ENCODE data around the gene PEX10. TPM values are rescaled to one million over a fixed set of nuclear protein-coding genes. Genes with fewer than 3 reads are reported as not detected.

The PEX10 gene
- total and polyA plus RNA-seq, 4 donors = 4.0 to 15.3 (median 11.4) TPM

GRCh38 chr1:2438641-2439040, 26.3 kb upstream of the PEX10 start:
- H3K27me3 ChIP-seq (ENCODE audit: control insufficient read depth in 1 of 2, insufficient read depth in 2 of 2, low read length in 1 of 2) = no peaks in the 10 kb centered on the region
- H3K4me1 ChIP-seq (ENCODE audit: control insufficient read depth in 1 of 2, insufficient read depth in 2 of 2, low read length in 2 of 2) = no peaks in the 10 kb centered on the region
- WGBS, 2 donors = 87 to 90% methylated on average over 14 of the region's 14 CpGs
- intact Hi-C loops (cut with DNase I) = no loop called here
- H3K4me3 ChIP-seq (ENCODE audit: low read length in 2 of 2) = no peak overlapping the region
- no peak overlapping the region for H3K27ac ChIP-seq (ENCODE audit: low read depth in 1 of 2, low read length in 2 of 2)
- ATAC-seq (ENCODE audit: low FRiP score) (no peak), DNase-seq (no peak)
- H3K36me3 ChIP-seq (ENCODE audit: control insufficient read depth in 1 of 2, insufficient read depth in 2 of 2, low read length in 1 of 2) = no peaks in the 10 kb centered on the region
- no peaks in the 10 kb centered on the region for H3K9me3 ChIP-seq (ENCODE audit: control insufficient read depth, low read length)

- H3K27me3 ChIP-seq (ENCODE audit: control insufficient read depth in 1 of 2, insufficient read depth in 2 of 2, low read length in 1 of 2) = no peaks in the 10 kb centered on the region
- no peak for ATAC-seq (ENCODE audit: low FRiP score)
Measured at GRCh38 chr1:2438038-2438437, 25.7 kb upstream of the PEX10 start.

GRCh38 chr1:2437617-2438016, 25.3 kb upstream of the PEX10 start:
- Histone ChIP-seq H3K27ac (ENCODE audit: low read depth in 1 of 2, low read length in 2 of 2) (no peak overlapping the region), H3K4me3 (ENCODE audit: low read length in 2 of 2) (no peak overlapping the region), H3K9me3 (ENCODE audit: control insufficient read depth, low read length) (no peaks in the 10 kb centered on the region), H3K4me1 (ENCODE audit: control insufficient read depth in 1 of 2, insufficient read depth in 2 of 2, low read length in 2 of 2) (no peaks in the 10 kb centered on the region), H3K27me3 (ENCODE audit: control insufficient read depth in 1 of 2, insufficient read depth in 2 of 2, low read length in 1 of 2) (no peaks in the 10 kb centered on the region), H3K36me3 (ENCODE audit: control insufficient read depth in 1 of 2, insufficient read depth in 2 of 2, low read length in 1 of 2) (no peaks in the 10 kb centered on the region)
- intact Hi-C loops (cut with DNase I) = no loop called here
- no peak for DNase-seq
- 84% methylated on average over 15 of the region's 15 CpGs for WGBS, 2 donors
- ATAC-seq (ENCODE audit: low FRiP score) = no peak

More at GRCh38 chr1:2438038-2438437, 25.7 kb upstream of the PEX10 start:
- H3K36me3 ChIP-seq (ENCODE audit: control insufficient read depth in 1 of 2, insufficient read depth in 2 of 2, low read length in 1 of 2) = no peaks in the 10 kb centered on the region
- DNase-seq = no peak
- 65 to 67% methylated on average over 15 of the region's 15 CpGs for WGBS, 2 donors
- no peaks in the 10 kb centered on the region for H3K4me1 ChIP-seq (ENCODE audit: control insufficient read depth in 1 of 2, insufficient read depth in 2 of 2, low read length in 2 of 2)
- no peak overlapping the region for H3K27ac ChIP-seq (ENCODE audit: low read depth in 1 of 2, low read length in 2 of 2)
- H3K4me3 ChIP-seq (ENCODE audit: low read length in 2 of 2) = no peak overlapping the region
- H3K9me3 ChIP-seq (ENCODE audit: control insufficient read depth, low read length) = no peaks in the 10 kb centered on the region
- intact Hi-C loops (cut with DNase I) = no loop called here

GRCh38 chr1:2436876-2437275, 24.5 kb upstream of the PEX10 start:
- Histone ChIP-seq H3K4me1 (ENCODE audit: control insufficient read depth in 1 of 2, insufficient read depth in 2 of 2, low read length in 2 of 2) (no peaks in the 10 kb centered on the region), H3K27ac (ENCODE audit: low read depth in 1 of 2, low read length in 2 of 2) (no peak overlapping the region), H3K4me3 (ENCODE audit: low read length in 2 of 2) (no peak overlapping the region), H3K9me3 (ENCODE audit: control insufficient read depth, low read length) (no peaks in the 10 kb centered on the region), H3K27me3 (ENCODE audit: control insufficient read depth in 1 of 2, insufficient read depth in 2 of 2, low read length in 1 of 2) (no peaks in the 10 kb centered on the region), H3K36me3 (ENCODE audit: control insufficient read depth in 1 of 2, insufficient read depth in 2 of 2, low read length in 1 of 2) (no peaks in the 10 kb centered on the region)
- 86% methylated on average over 7 of the region's 7 CpGs for WGBS, 2 donors
- no peak for DNase-seq
- ATAC-seq (ENCODE audit: low FRiP score) = no peak
- intact Hi-C loops (cut with DNase I) = no loop called here

- DNase-seq = no peak
- Histone ChIP-seq H3K4me1 (ENCODE audit: control insufficient read depth in 1 of 2, insufficient read depth in 2 of 2, low read length in 2 of 2) (no peaks in the 10 kb centered on the region), H3K27me3 (ENCODE audit: control insufficient read depth in 1 of 2, insufficient read depth in 2 of 2, low read length in 1 of 2) (no peaks in the 10 kb centered on the region), H3K9me3 (ENCODE audit: control insufficient read depth, low read length) (no peaks in the 10 kb centered on the region), H3K4me3 (ENCODE audit: low read length in 2 of 2) (no peak overlapping the region), H3K36me3 (ENCODE audit: control insufficient read depth in 1 of 2, insufficient read depth in 2 of 2, low read length in 1 of 2) (no peaks in the 10 kb centered on the region), H3K27ac (ENCODE audit: low read depth in 1 of 2, low read length in 2 of 2) (no peak overlapping the region)
- 52 to 67% methylated on average over 1 to 2 of the region's 2 CpGs for WGBS, 2 donors
- intact Hi-C loops (cut with DNase I) = no loop called here
- ATAC-seq (ENCODE audit: low FRiP score) = no peak
Measured at GRCh38 chr1:2435746-2436355, 23.5 kb upstream of the PEX10 start.

- Histone ChIP-seq H3K36me3 (ENCODE audit: control insufficient read depth in 1 of 2, insufficient read depth in 2 of 2, low read length in 1 of 2) (no peaks in the 10 kb centered on the region), H3K27me3 (ENCODE audit: control insufficient read depth in 1 of 2, insufficient read depth in 2 of 2, low read length in 1 of 2) (no peaks in the 10 kb centered on the region), H3K4me1 (ENCODE audit: control insufficient read depth in 1 of 2, insufficient read depth in 2 of 2, low read length in 2 of 2) (no peaks in the 10 kb centered on the region), H3K4me3 (ENCODE audit: low read length in 2 of 2) (no peak overlapping the region), H3K27ac (ENCODE audit: low read depth in 1 of 2, low read length in 2 of 2) (no peak overlapping the region), H3K9me3 (ENCODE audit: control insufficient read depth, low read length) (peaks cover under 1% of the 10 kb centered on the region)
- ATAC-seq (ENCODE audit: low FRiP score) = no peak
- intact Hi-C loops (cut with DNase I) = no loop called here
- WGBS, 2 donors = 48 to 63% methylated on average over 8 to 9 of the region's 9 CpGs
- DNase-seq = no peak
Measured at GRCh38 chr1:2435091-2435490, 22.7 kb upstream of the PEX10 start.

- WGBS, 2 donors = 72 to 73% methylated on average over 34 of the region's 34 CpGs
- intact Hi-C loops (cut with DNase I) = no loop called here
- no peak overlapping the region for H3K27ac ChIP-seq (ENCODE audit: low read depth in 1 of 2, low read length in 2 of 2)
- H3K4me1 ChIP-seq (ENCODE audit: control insufficient read depth in 1 of 2, insufficient read depth in 2 of 2, low read length in 2 of 2) = no peaks in the 10 kb centered on the region
- H3K4me3 ChIP-seq (ENCODE audit: low read length in 2 of 2) = no peak overlapping the region
- H3K27me3 ChIP-seq (ENCODE audit: control insufficient read depth in 1 of 2, insufficient read depth in 2 of 2, low read length in 1 of 2) = no peaks in the 10 kb centered on the region
- ATAC-seq (ENCODE audit: low FRiP score) (no peak), DNase-seq (no peak)
- no peaks in the 10 kb centered on the region for H3K36me3 ChIP-seq (ENCODE audit: control insufficient read depth in 1 of 2, insufficient read depth in 2 of 2, low read length in 1 of 2)
- peaks cover 3% of the 10 kb centered on the region for H3K9me3 ChIP-seq (ENCODE audit: control insufficient read depth, low read length)
Measured at GRCh38 chr1:2433936-2434655, 21.7 kb upstream of the PEX10 start.

- intact Hi-C loops (cut with DNase I) = no loop called here
- Histone ChIP-seq H3K27ac (ENCODE audit: low read depth in 1 of 2, low read length in 2 of 2) (no peak overlapping the region), H3K27me3 (ENCODE audit: control insufficient read depth in 1 of 2, insufficient read depth in 2 of 2, low read length in 1 of 2) (no peaks in the 10 kb centered on the region), H3K36me3 (ENCODE audit: control insufficient read depth in 1 of 2, insufficient read depth in 2 of 2, low read length in 1 of 2) (no peaks in the 10 kb centered on the region), H3K4me1 (ENCODE audit: control insufficient read depth in 1 of 2, insufficient read depth in 2 of 2, low read length in 2 of 2) (no peaks in the 10 kb centered on the region), H3K9me3 (ENCODE audit: control insufficient read depth, low read length) (peaks cover 3% of the 10 kb centered on the region), H3K4me3 (ENCODE audit: low read length in 2 of 2) (no peak overlapping the region)
- ATAC-seq (ENCODE audit: low FRiP score) (no peak), DNase-seq (no peak)
- 67 to 73% methylated on average over 11 to 13 of the region's 13 CpGs for WGBS, 2 donors
Measured at GRCh38 chr1:2433196-2433595, 20.8 kb upstream of the PEX10 start.

GRCh38 chr1:2432441-2432844, 20.1 kb upstream of the PEX10 start:
- 19 to 21% methylated on average over 13 to 16 of the region's 16 CpGs for WGBS, 2 donors
- intact Hi-C loops (cut with DNase I) = no loop called here
- no peak for DNase-seq
- ATAC-seq (ENCODE audit: low FRiP score) = no peak
- Histone ChIP-seq H3K27ac (ENCODE audit: low read depth in 1 of 2, low read length in 2 of 2) (no peak overlapping the region), H3K27me3 (ENCODE audit: control insufficient read depth in 1 of 2, insufficient read depth in 2 of 2, low read length in 1 of 2) (no peaks in the 10 kb centered on the region), H3K9me3 (ENCODE audit: control insufficient read depth, low read length) (peaks cover 3% of the 10 kb centered on the region), H3K36me3 (ENCODE audit: control insufficient read depth in 1 of 2, insufficient read depth in 2 of 2, low read length in 1 of 2) (no peaks in the 10 kb centered on the region), H3K4me1 (ENCODE audit: control insufficient read depth in 1 of 2, insufficient read depth in 2 of 2, low read length in 2 of 2) (no peaks in the 10 kb centered on the region), H3K4me3 (ENCODE audit: low read length in 2 of 2) (no peak overlapping the region)

Data from aorta (tissue), 5 donors.